HCT116 (cell line): ENCODE results near the gene B4GALNT4. TPM values are rescaled to one million over a fixed set of nuclear protein-coding genes. Genes with fewer than 3 reads are reported as not detected.

Source experiments
- ATAC-seq: fragments of 200-7000 bp; cut with Tn5 transposase; 2 replicates; pipeline ENCODE4 v1.9.1; 2020; ENCODE audit warnings: mild to moderate bottlenecking, moderate library complexity
- BruUV-seq: library from RNA; stranded (reverse); fragments of 400-500 nt; replicated peaks from 2 replicates; lab custom pipeline; 2021; lab: Mats Ljungman, UMichigan
- CTCF ChIA-PET: fragments of 300-600 bp; sonication (Branson Sonifier 250); formaldehyde crosslinking; loops from one replicate; lab custom pipeline; 2021; ENCODE audit warnings: antibody characterized with exemption; lab: Charles Lee
- POLR2A ChIA-PET: fragments of 300-600, 350-600 bp; sonication (Branson Sonifier 250); formaldehyde crosslinking; loops from one replicate; lab custom pipeline; 2021; ENCODE audit warnings: antibody characterized with exemption; lab: Charles Lee
- RAD21 ChIA-PET, 2 experiments: fragments of 300-600 bp; sonication (Branson Sonifier 250); formaldehyde crosslinking; loops; one replicate each; lab custom pipeline; 2023; ENCODE audit warnings: low total read pairs in 2 of 2; ENCODE audit not compliant: uncharacterized antibody in 2 of 2, unreplicated experiment in 2 of 2, low non-redundant PET in 1 of 2; lab: Charles Lee
- DNase-seq: peaks from one replicate; pipeline ENCODE4 v3.0.0-alpha.2; 2010; ENCODE audit warnings: low read depth, low spot score
- H2AFZ ChIP-seq: fragments of 200-600 bp; shearing (Covaris generic), sonication (generic); 2 replicates; pipeline ENCODE4 v1.6.1; 2017; ENCODE audit warnings: low read depth, mixed run types, mixed read lengths, antibody characterized with exemption, low read length; ENCODE audit not compliant: poor library complexity, severe bottlenecking
- H3K27ac ChIP-seq: 2 replicates; pipeline ENCODE4 v1.5.1; 2012; ENCODE audit warnings: low read depth, low read length
- H3K27me3 ChIP-seq: fragments of 200-600 bp; sonication (generic); 2 replicates; pipeline ENCODE4 v1.6.1; 2016; ENCODE audit warnings: mixed run types, low read length, mixed read lengths; ENCODE audit not compliant: insufficient read depth
- H3K36me3 ChIP-seq, 2 experiments: fragments of 200-500 bp in 1 of 2; fragments of 200-600 bp in 1 of 2; sonication (Bioruptor generic) in 1 of 2; sonication (generic) in 1 of 2; 2 replicates each; pipeline versions ENCODE4 v1.5.1 to v1.6.1; 2014 to 2016; ENCODE audit warnings: low read length in 2 of 2, inconsistent platforms in 1 of 2, mixed read lengths in 1 of 2, mixed run types in 1 of 2; ENCODE audit not compliant: insufficient read depth in 2 of 2, control insufficient read depth in 1 of 2
- H3K4me1 ChIP-seq, 2 experiments: fragments of 200-600 bp in 1 of 2; sonication (generic) in 1 of 2; 2 replicates each; pipeline versions ENCODE4 v1.5.1 to v1.6.1; 2012 to 2017; ENCODE audit warnings: low read length in 2 of 2, inconsistent platforms in 1 of 2, mild to moderate bottlenecking in 1 of 2, mixed read lengths in 1 of 2, mixed run types in 1 of 2, moderate library complexity in 1 of 2; ENCODE audit not compliant: insufficient read depth in 2 of 2, control insufficient read depth in 1 of 2
- H3K4me2 ChIP-seq: fragments of 200-600 bp; sonication (generic); 2 replicates; pipeline ENCODE4 v1.6.1; 2017; ENCODE audit warnings: mixed run types, low read length, mixed read lengths
- H3K4me3 ChIP-seq, 2 experiments: fragments of 200-600 bp in 1 of 2; sonication (generic) in 1 of 2; replicated peaks in 1 of 2; 2 replicates each; pipeline ENCODE4 v1.5.1; 2011 to 2016; ENCODE audit warnings: low read length in 2 of 2, control low read depth in 1 of 2, low read depth in 1 of 2, mild to moderate bottlenecking in 1 of 2, mixed read lengths in 1 of 2, mixed run types in 1 of 2
- H3K79me2 ChIP-seq: fragments of 200-600 bp; sonication (generic); 2 replicates; pipeline ENCODE4 v1.6.1; 2017; ENCODE audit warnings: mild to moderate bottlenecking, mixed run types, low read length, moderate library complexity, mixed read lengths; ENCODE audit not compliant: insufficient read depth
- H3K9ac ChIP-seq: fragments of 200-600 bp; sonication (generic); 2 replicates; pipeline ENCODE4 v1.6.1; 2016; ENCODE audit warnings: low read length, mixed read lengths
- H3K9me2 ChIP-seq: fragments of 200-600 bp; sonication (generic), shearing (Covaris generic); 2 replicates; pipeline ENCODE4 v1.6.1; 2017; ENCODE audit warnings: mixed run types, mild to moderate bottlenecking, moderate library complexity; ENCODE audit not compliant: insufficient read depth
- H3K9me3 ChIP-seq, 2 experiments: fragments of 200-500 bp in 1 of 2; fragments of 200-600 bp in 1 of 2; sonication (Bioruptor generic) in 1 of 2; sonication (generic) in 1 of 2; 2 replicates each; pipeline ENCODE4 v1.6.1; 2014 to 2017; ENCODE audit warnings: low read length in 2 of 2, mixed read lengths in 2 of 2, inconsistent platforms in 1 of 2, low read depth in 1 of 2, mild to moderate bottlenecking in 1 of 2, mixed run types in 1 of 2, moderate library complexity in 1 of 2; ENCODE audit not compliant: control insufficient read depth in 1 of 2, insufficient read depth in 1 of 2
- H4K20me1 ChIP-seq: fragments of 200-600 bp; sonication (generic), shearing (Covaris generic); 2 replicates; pipeline ENCODE4 v1.6.1; 2017; ENCODE audit warnings: mixed run types, mild to moderate bottlenecking, moderate library complexity; ENCODE audit not compliant: insufficient read depth
- CBX3 ChIP-seq: IDR thresholded peaks from 2 replicates; pipeline ENCODE4 v1.6.1; 2012; ENCODE audit warnings: low read depth
- TCF7L2 ChIP-seq: IDR thresholded peaks from 2 replicates; pipeline ENCODE4 v1.7.0; 2011; ENCODE audit warnings: borderline replicate concordance, inconsistent platforms; ENCODE audit not compliant: insufficient read depth, insufficient read length; ENCODE audit errors: extremely low read depth
- YY1 ChIP-seq: IDR thresholded peaks from 2 replicates; pipeline ENCODE4 v1.6.1; 2011; ENCODE audit warnings: low read length, low read depth, moderate library complexity, mild to moderate bottlenecking; ENCODE audit not compliant: insufficient replicate concordance; ENCODE audit errors: extremely low read depth
- ZBTB33 ChIP-seq: IDR thresholded peaks from 2 replicates; pipeline ENCODE4 v1.6.1; 2011; ENCODE audit warnings: mild to moderate bottlenecking, low read length, moderate library complexity; ENCODE audit not compliant: insufficient replicate concordance; ENCODE audit errors: extremely low read depth
- intact Hi-C: fragments of 100-400 bp; cut with micrococcal nuclease; formaldehyde crosslinking; loops from 2 replicates; pipeline ENCODE4 v1.10.0; 2022
- total RNA-seq: library from RNA; stranded (reverse); gene quantifications from one replicate; pipeline ENCODE4 v1.2.1, GENCODE V29; 2021; ENCODE audit not compliant: unreplicated experiment

B4GALNT4 gene
- total RNA-seq, 1 experiment from 2014 or later = 54.3 TPM

GRCh38 chr11:373716-374551 lies 4.6 kb downstream of the B4GALNT4 start:
- H3K79me2 ChIP-seq = peaks cover 16% of the 10 kb centered on the region; the same call in 1 of the 2 replicates
- no peak overlapping the region for H3K4me2 ChIP-seq
- H2AFZ ChIP-seq = no peak overlapping the region
- POLR2A ChIA-PET = no interaction called here
- peaks cover 0 to 16% of the 10 kb centered on the region in 2 experiments; a peak in 1 of 4 replicates for H3K36me3 ChIP-seq
- TF ChIP-seq ZBTB33 = no peak
- no peak for TF ChIP-seq YY1
- no peak for TF ChIP-seq TCF7L2
- no peak for TF ChIP-seq CBX3
- intact Hi-C loops = no loop called here
- BruUV-seq = no TSS peak
- no peak overlapping the region for H3K9ac ChIP-seq
- no peaks in the 10 kb centered on the region for H3K27me3 ChIP-seq
- H3K9me2 ChIP-seq = no peaks in the 10 kb centered on the region
- H3K9me3 ChIP-seq = no peaks in the 10 kb centered on the region
- RAD21 ChIA-PET = no interaction called here
- peaks cover 0 to 9% of the 10 kb centered on the region in 2 experiments; a peak in 1 of 4 replicates for H3K4me1 ChIP-seq
- ATAC-seq (no peak), DNase-seq (no peak)
- peak overlapping the region; percentile 50; the same call in 1 of the 2 replicates for H3K27ac ChIP-seq
- CTCF ChIA-PET = no interaction called here
- H3K4me3 ChIP-seq = no peak overlapping the region
- H4K20me1 ChIP-seq = no peaks in the 10 kb centered on the region
